Measurements from ENCODE around the gene CFHR5. TPM values are rescaled to one million over a fixed set of nuclear protein-coding genes. Genes with fewer than 3 reads are reported as not detected.
"Not testable (repeated sequence)": the region's sequence is repeated elsewhere in the genome, so short reads cannot be mapped to it uniquely, and the experiment has no call there.

Gene CFHR5
- not detected in 2 replicates for total RNA-seq (2014; rRNA removed; shearing (Covaris generic); ENCODE audit: low replicate concordance)

DNA sequence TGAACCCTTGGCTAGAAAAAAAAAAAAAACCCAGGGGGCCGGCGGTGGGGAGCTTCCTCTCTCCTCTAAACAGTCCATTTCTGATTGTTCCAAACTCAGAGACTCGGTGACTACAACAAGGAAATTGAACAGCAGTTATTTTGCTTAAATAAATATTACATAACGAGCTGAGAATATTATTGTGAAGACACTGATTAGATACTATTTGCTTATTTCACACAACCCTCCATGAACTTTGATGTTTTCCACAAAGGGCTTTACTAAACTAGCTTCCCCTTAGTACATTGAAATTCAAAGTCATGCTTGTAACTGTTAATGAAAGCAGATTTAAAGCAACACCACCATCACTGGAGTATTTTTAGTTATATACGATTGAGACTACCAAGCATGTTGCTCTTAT lies at the start of gene CFHR5:
Gene CFHR5, plus strand, starts transcription at position 279 of the 400 bp plus-strand sequence. Its CDS starts 109 bp downstream, at position 388.
- Histone ChIP-seq H3K27me3 (no peaks in the 10 kb centered on the region), H3K4me3 (no peak within 1 kb of the TSS), H3K9me3 (no peaks in the 10 kb centered on the region), H3K36me3 (no peaks in the 10 kb centered on the region)
- no peak for DNase-seq

DNA sequence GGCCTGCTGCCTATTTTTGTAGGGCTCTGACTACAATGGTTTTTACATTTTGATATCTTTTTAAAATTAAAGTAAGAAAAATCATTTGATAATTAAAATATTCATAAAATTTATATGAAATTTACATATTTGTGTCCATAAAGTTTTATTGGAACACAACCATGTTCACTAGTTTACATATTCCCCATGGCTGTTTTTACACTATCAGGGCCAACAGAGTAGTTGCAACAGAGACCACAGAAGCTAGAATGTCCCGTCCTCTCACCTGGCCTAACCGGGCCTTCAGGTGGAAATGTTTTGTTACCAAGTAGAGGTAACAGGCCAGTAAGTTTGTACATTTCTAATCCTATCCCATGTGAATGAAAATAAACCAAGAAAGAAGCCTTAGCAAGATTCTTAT lies 44.5 kb upstream of the CFHR5 start:
- H3K9me3 ChIP-seq, DNase-seq, H3K27me3 ChIP-seq, H3K4me3 ChIP-seq, H3K36me3 ChIP-seq: not testable (repeated sequence)

DNA sequence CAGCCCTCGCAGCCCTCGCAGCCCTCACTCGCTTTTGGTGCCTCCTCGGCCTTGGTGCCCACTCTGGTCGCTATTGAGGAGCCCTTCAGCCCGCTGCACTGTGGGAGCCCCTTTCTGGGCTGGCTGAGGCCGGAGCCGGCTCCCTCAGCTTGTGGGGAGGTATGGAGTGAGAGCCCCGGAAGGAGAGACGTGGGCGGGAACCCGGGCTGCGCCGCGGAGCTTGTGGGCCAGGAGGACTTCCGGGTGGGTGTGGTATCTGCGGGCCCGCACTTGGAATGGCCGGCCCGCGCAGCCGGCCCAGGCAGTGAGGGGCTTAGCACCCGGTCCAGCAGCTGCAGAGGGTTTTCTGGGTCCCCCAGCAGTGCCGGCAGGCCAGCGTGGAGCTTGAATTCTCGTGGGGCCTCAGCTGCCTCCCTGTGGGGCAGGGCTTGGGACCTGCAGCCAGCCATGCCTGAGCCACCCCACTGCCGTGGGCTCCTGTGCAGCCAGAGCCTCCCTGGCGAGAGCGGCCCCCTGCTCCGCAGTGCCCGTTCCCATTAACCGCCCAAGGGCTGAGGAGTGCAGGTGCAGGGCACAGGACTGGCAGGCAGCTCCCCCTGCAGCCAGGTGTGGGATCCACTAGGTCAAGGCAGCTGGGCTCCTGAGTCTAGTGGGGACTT lies 43.7 kb upstream of the CFHR5 start:
- Histone ChIP-seq H3K4me3 (no peak overlapping the region), H3K9me3 (no peaks in the 10 kb centered on the region), H3K27me3 (no peaks in the 10 kb centered on the region), H3K36me3 (no peaks in the 10 kb centered on the region)
- no peak for DNase-seq

DNA sequence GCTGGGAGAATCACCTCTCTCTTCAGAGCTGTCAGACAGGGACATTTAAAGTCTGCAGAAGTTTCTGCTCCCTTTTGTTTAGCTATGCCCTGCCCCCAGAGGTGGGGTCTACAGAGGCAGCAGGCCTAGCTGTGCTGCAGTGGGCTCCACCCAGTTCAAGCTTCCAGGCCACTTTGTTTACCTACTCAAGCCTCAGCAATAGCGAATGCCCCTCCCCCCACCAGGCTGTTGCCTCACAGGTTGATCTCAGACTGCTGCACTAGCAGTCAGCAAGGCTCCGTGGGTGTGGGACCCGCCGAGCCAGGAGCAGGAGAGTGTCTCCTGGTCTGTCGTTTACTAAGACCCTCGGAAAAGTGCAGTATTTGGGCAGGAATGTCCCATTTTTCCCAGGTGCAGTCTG lies 35.9 kb upstream of the CFHR5 start:
- H3K9me3 ChIP-seq, DNase-seq, H3K4me3 ChIP-seq, H3K27me3 ChIP-seq, H3K36me3 ChIP-seq: not testable (repeated sequence)

DNA sequence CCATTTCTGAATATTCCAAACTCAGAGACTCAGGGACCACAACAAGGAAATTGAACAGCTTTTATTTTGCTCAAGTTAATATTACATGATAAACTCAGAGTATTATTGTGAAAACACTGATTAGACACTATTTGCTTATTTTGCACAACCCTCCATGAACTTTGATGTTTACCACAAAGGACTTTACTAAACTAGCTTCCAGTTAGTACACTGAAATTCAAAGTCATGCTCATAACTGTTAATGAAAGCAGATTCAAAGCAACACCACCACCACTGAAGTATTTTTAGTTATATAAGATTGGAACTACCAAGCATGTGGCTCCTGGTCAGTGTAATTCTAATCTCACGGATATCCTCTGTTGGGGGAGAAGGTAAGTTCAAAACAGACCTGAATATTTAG lies 33.8 kb upstream of the CFHR5 start, which contains the start of gene CFHR2:
Gene CFHR2, plus strand, starts transcription at position 171 of the 400 bp plus-strand sequence. Its CDS starts 143 bp downstream, at position 314.
- DNase-seq, H3K9me3 ChIP-seq, H3K27me3 ChIP-seq, H3K36me3 ChIP-seq, H3K4me3 ChIP-seq: not testable (repeated sequence)

DNA sequence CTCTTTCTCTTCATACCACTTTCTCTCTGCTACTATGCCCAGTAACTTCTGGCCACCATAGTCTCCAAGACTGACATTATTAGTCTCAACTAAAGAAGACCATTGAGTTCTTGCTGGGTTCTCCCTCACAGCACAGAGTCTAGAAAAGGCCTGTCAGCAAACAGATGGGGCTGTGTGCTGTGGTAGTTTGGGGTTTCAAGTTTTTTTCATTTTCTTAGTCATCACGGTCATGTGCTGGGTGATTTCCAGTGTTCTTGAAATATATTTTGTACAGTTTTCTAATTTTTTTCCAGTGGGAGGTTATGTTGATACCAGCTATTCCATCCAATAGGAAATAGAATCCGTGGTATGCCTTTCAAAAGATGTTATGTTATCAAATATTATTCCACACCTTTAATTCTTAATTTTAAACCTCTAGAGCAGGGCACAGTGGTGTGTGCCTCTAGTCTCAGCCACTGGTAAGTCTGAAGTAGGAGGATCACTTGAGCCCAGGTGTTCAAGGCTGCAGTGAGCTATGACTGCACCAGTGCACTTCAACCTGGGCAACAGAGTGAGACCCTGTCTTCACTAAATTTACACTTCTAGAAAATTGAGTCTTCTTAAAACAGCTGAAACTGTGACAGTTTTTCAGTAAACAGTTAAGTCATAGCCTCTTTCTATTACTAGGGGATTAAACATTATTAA lies 25.5 kb upstream of the CFHR5 start:
- Histone ChIP-seq H3K9me3 (no peaks in the 10 kb centered on the region), H3K4me3 (no peak overlapping the region)
- no peak for DNase-seq

DNA sequence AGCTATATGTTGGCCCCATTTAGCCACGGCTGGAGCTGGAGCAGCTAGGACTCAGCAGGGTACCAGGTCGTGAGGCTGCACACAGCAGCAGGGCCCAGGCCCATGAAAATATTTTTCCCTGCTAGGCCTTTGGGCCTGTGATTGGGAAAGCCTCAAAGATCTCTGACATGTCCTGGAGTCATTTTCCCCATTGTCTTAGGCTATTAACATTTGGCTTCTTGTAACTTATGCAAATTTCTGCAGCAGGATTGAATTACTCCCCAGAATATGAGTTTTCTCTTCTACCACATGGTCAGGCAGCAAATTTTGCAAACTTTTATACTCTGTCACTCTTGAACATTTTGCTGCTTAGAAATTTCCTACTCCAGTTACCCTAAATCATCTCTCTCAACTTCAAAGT lies 22.6 kb upstream of the CFHR5 start:
- H3K9me3 ChIP-seq = no peaks in the 10 kb centered on the region
- H3K36me3 ChIP-seq = no peaks in the 10 kb centered on the region
- no peaks in the 10 kb centered on the region for H3K27me3 ChIP-seq
- H3K4me3 ChIP-seq = no peak overlapping the region
- DNase-seq = no peak

More for the DNA sequence above, 25.5 kb upstream of the CFHR5 start:
- H3K36me3 ChIP-seq = no peaks in the 10 kb centered on the region
- no peaks in the 10 kb centered on the region for H3K27me3 ChIP-seq

DNA sequence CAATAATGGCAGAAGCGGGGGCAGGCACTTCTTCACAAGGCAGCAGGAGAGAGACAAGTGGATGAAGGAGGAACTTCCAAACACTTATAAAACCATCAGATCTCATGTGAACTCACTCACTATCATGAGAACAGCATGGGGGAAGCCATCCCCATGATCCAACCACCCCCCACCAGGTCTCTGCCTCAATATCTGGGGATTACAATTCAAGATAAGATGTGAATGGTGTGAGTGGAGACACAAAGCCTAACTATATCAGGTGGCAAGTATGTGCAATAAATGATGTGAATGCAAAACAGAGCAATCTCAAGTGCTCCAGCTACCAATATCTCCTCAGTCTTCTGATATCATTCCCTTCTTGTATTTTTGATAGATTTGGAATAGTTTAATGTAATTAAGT lies 21.4 kb upstream of the CFHR5 start:
- DNase-seq = no peak
- Histone ChIP-seq H3K9me3 (no peaks in the 10 kb centered on the region), H3K36me3 (no peaks in the 10 kb centered on the region), H3K27me3 (no peaks in the 10 kb centered on the region), H3K4me3 (no peak overlapping the region)

DNA sequence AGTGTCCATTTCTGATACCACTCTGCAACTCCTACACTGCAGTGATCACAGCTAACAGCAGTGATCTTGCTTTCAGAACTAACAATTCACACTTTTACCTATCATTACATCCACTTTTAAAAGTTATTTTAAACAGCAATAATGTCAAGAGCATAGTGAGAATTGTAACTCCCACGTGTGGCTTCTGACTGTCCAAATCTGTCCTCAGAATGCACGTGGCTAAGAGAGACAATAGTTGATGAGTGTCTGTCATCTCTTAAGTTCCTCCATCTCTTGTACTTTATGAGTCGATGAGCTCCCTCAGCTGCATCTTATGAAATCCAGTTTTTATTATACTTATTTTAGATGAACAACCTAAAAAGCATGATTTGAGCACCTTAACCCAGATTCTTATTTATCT lies 16.5 kb upstream of the CFHR5 start:
- DNase-seq = no peak
- H3K4me3 ChIP-seq = no peak overlapping the region
- H3K36me3 ChIP-seq = no peaks in the 10 kb centered on the region
- H3K27me3 ChIP-seq = no peaks in the 10 kb centered on the region
- H3K9me3 ChIP-seq = no peaks in the 10 kb centered on the region; the same call in 1 of the 2 replicates

DNA sequence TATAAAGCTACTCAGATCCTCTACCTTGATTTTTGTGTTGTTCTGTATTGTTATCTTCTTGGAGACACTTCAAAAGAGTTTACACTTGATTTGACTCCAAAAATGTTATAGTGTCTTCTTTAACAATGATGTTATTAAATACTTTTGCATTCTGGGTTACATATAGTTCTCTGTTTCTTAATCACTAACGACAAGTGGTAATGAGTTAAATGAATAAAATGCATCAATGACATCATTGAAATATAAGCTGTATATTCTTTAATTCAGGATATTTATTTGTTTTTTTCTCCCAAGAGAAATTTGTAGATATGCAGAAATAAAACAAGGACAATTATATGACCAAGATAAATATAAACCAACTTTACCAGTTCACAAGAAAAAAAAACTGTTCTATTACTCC lies 7.2 kb upstream of the CFHR5 start:
- DNase-seq = no peak
- no peaks in the 10 kb centered on the region for H3K36me3 ChIP-seq
- no peak overlapping the region for H3K4me3 ChIP-seq
- no peaks in the 10 kb centered on the region for H3K9me3 ChIP-seq
- no peaks in the 10 kb centered on the region for H3K27me3 ChIP-seq

DNA sequence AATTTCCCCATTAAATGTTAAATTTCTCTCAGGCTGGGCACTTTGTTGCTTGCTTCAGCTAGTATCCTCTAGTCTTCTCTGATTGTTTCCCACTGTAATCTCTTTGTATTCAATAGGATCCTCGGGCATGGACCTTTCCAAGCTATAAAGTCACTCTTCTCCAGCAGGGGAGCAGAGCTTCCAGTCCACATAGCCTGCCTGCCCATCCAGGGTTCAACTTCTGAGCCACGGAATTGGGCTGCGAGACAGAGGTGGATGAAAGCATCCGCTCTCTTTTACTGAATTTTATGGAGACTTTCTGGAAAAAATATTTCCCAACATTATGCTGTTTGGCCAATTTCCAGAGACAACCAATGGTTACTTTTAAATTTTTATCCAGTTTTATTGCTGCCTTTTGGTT lies 1.1 kb upstream of the CFHR5 start:
- DNase-seq = no peak
- no peak overlapping the region for H3K4me3 ChIP-seq
- H3K36me3 ChIP-seq = no peaks in the 10 kb centered on the region
- H3K27me3 ChIP-seq = no peaks in the 10 kb centered on the region
- H3K9me3 ChIP-seq = no peaks in the 10 kb centered on the region

DNA sequence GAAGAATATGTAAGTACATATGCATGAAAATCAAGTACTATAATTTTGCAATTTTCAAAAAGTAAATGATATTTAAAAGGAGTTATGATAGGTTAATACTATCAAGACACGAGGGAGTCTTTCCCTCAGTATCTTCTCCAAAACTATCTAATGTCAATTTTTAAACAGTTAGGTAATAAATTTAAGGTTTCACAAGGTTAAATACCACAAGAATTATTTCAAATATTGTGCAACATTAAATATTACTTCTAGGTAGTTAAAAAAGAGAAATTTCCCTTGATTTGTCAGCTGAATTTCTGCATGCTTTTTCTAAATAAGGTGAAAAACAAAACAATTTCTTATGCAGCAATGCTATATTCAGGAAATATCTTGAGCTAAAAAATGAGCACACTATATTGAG lies 3.5 kb downstream of the CFHR5 start:
- no peak for DNase-seq
- Histone ChIP-seq H3K36me3 (no peaks in the 10 kb centered on the region), H3K9me3 (no peaks in the 10 kb centered on the region), H3K4me3 (no peak overlapping the region), H3K27me3 (no peaks in the 10 kb centered on the region)

DNA sequence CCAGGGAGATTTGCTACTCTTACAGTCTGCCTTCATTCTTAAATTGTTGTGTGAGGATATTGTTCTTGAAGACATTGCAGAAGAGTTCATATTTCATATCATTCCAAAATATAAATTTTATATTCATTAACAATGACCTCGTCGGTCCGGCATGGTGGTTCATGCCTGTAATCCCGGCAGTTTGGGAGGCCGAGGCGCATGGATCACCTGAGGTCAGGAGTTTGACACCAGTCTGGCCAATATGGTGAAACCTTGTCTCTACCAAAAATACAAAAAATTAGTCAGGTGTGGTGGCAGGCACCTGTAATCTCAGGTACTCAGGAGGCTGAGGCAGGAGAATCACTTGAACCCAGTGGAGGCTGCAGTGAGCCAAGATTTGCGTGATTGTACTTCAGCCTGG lies 4.9 kb downstream of the CFHR5 start:
- H3K9me3 ChIP-seq, H3K4me3 ChIP-seq, H3K36me3 ChIP-seq, H3K27me3 ChIP-seq, DNase-seq: not testable (repeated sequence)

DNA sequence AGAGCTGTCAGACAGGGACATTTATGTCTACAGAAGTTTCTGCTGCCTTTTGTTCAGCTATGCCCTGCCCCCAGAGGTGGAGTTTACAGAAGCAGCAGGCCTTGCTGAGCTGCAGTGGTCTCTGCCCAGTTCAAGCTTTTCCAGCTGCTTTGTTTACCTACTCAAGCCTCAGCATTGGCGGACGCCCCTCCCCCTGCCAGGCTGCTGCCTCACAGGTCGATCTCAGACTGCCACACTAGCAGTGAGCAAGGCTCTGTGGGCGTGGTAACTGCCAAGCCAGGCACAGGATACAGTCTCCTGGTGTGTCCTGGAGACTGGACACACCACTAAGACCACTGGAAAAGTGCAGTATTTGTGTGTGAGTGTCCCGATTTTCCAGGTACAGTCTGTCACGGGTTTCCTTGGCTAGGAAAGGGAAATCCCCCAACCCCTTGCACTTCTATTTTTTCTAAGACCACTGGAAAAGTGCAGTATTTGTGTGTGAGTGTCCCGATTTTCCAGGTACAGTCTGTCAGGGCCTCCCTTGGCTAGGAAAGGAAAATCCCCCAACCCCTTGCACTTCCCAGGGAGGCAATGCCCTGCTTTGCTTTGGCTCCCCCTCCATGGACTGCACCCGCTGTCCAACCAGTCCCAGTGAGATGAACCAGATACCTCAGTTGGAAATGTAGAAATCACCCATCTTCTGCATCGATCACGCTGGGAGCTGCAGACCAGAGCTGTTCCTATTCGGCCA lies 14.7 kb downstream of the CFHR5 start:
- H3K36me3 ChIP-seq, H3K27me3 ChIP-seq, H3K4me3 ChIP-seq, DNase-seq, H3K9me3 ChIP-seq: not testable (repeated sequence)

DNA sequence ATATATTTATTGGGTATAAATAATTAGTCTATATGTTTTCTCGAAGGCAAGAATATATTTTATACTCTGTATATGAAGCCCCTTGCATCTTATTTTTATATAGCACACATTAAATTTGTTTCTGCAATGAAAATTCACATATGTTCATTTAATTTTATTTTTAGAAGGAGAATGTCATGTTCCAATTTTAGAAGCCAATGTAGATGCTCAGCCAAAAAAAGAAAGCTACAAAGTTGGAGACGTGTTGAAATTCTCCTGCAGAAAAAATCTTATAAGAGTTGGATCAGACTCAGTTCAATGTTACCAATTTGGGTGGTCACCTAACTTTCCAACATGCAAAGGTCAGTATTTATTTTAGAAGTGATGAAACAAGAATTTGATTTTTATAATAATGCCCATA lies 16.6 kb downstream of the CFHR5 start:
- H3K36me3 ChIP-seq = no peaks in the 10 kb centered on the region
- H3K9me3 ChIP-seq = no peaks in the 10 kb centered on the region
- H3K4me3 ChIP-seq = no peak overlapping the region
- no peak for DNase-seq
- H3K27me3 ChIP-seq = no peaks in the 10 kb centered on the region

DNA sequence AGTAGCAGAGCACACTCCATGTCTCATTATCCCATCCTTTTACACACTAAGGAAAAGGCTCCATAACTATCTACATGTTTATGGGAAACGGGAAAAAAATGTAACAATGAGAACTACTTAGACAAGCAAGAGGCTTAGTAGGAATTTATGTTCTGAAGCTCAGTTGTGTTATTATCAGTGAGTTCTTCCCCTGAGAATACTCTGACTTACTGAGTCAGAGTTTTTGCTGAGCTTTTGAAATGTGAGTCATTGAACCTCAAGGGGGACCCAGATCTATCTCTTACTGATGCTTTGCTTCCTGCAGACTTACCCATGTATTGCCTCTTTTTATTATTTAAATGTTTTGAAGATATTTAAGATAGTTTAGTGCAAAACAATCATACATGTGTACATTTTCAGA lies 20.1 kb downstream of the CFHR5 start:
- Histone ChIP-seq H3K36me3 (no peaks in the 10 kb centered on the region), H3K9me3 (no peaks in the 10 kb centered on the region), H3K27me3 (no peaks in the 10 kb centered on the region), H3K4me3 (no peak overlapping the region)
- no peak for DNase-seq

DNA sequence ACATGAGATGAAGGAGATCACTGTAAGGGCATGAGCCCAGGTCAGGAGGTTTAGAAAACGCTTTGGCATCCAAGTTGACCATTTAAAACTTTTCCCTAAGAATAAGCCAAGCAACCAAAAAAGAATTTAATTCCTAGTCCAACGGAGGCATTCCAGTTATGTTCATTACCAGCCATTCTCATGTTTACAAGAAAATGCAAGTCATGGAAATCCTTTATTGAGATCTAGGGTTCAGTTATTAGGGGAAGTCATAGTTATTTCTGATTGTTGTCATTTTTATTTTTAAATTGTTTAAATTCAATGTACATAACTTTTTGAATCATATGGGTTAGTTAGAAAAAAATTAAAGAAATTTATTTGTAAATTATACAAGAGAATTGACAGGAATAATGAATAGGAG lies 24.5 kb downstream of the CFHR5 start:
- no peak for DNase-seq
- no peak overlapping the region for H3K4me3 ChIP-seq

More for the DNA sequence above, 24.5 kb downstream of the CFHR5 start:
- Histone ChIP-seq H3K9me3 (no peaks in the 10 kb centered on the region), H3K36me3 (no peaks in the 10 kb centered on the region), H3K27me3 (no peaks in the 10 kb centered on the region)

All from MG63 (cell line).